Fibroblast of lung (primary cell): ENCODE measurements around the gene FAM151A.

Experiments
- EZH2 ChIP-seq: IDR thresholded peaks from 2 replicates; pipeline ENCODE4 v1.5.1; 2012; ENCODE audit warnings: low read length, control low read depth, mild to moderate bottlenecking; ENCODE audit errors: missing control alignments
- TF ChIP-seq, protein P1 (sequence below), 2 donors: IDR thresholded peaks in 1 of 2; conservative IDR thresholded peaks in 1 of 2; 1 replicate in 1 of 2; 2 replicates in 1 of 2; pipeline ENCODE4 v1.5.1; 2011 to 2012; ENCODE audit warnings: low read length in 2 of 2, control low read depth in 1 of 2, inconsistent platforms in 1 of 2, low read depth in 1 of 2, mild to moderate bottlenecking in 1 of 2

DNA sequence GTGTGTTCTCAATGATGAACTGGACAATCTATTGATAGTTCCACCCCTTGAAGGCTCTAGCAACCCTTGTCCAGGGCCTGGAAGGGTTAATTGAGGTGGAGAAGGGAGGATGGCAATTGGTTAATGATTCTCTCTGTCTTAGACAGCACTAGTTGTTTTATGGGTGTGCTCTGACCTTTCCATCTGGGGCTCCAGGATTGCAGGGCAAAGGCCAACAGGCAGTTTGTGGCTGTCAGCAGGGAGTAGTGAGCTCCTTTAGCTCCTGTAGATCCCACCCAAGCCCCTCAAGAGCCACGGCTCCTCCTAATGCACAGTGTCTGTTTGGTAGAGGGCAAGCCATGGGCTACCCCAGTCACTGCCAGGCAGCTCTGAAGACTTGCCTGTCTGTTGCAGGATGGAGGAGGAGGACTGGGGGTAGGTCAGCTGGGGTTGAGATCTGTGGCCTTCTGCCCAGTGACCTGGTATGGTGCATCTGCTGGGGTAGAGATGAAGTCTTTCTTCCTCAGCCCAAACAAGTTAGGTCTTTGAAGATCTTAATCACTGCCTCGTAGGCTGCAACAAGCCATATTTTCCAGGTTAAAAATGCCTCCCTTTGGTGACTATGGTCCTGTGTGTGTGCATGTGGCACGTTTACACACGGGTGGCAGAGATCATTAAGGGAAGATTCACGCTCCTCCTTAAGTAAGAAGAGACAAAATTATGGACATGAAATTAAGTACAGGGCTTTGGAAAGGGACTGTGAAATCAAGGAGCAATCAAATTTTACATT lies 26.0 kb upstream of the FAM151A start:
- TF ChIP-seq, protein P1, sequence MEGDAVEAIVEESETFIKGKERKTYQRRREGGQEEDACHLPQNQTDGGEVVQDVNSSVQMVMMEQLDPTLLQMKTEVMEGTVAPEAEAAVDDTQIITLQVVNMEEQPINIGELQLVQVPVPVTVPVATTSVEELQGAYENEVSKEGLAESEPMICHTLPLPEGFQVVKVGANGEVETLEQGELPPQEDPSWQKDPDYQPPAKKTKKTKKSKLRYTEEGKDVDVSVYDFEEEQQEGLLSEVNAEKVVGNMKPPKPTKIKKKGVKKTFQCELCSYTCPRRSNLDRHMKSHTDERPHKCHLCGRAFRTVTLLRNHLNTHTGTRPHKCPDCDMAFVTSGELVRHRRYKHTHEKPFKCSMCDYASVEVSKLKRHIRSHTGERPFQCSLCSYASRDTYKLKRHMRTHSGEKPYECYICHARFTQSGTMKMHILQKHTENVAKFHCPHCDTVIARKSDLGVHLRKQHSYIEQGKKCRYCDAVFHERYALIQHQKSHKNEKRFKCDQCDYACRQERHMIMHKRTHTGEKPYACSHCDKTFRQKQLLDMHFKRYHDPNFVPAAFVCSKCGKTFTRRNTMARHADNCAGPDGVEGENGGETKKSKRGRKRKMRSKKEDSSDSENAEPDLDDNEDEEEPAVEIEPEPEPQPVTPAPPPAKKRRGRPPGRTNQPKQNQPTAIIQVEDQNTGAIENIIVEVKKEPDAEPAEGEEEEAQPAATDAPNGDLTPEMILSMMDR (conservative IDR thresholded peaks at IDR 0.05 in 1 of 2, IDR thresholded peaks at IDR 0.05 in 1 of 2; ENCODE audit: low read depth in 1 of 2, low read length in 2 of 2): no peak
- no peak for TF ChIP-seq EZH2
